Prostate gland (tissue), 2 donors: ENCODE data around the gene UCN2. TPM values are rescaled to one million over a fixed set of nuclear protein-coding genes. Genes with fewer than 3 reads are reported as not detected.

Experiments used
- DNase-seq: peaks from one replicate; pipeline ENCODE4 v3.0.0-alpha.2; 2019; ENCODE audit warnings: low spot score
- H3K27ac ChIP-seq, 2 donors: fragments of 200-600 bp; sonication (generic); 2 replicates each; pipeline ENCODE4 v1.5.1; 2017 to 2019
- H3K27me3 ChIP-seq: fragments of 200-600 bp; sonication (generic); replicated peaks from 2 replicates; pipeline ENCODE4 v1.5.1; 2019; ENCODE audit not compliant: insufficient read depth
- H3K36me3 ChIP-seq, 2 donors: fragments of 200-600 bp; sonication (generic); 1 replicate in 1 of 2; 2 replicates in 1 of 2; pipeline versions ENCODE4 v1.5.1 to v1.8.1; 2017 to 2019
- H3K4me1 ChIP-seq: fragments of 200-600 bp; sonication (generic); replicated peaks from 2 replicates; pipeline ENCODE4 v1.5.1; 2019
- H3K4me3 ChIP-seq, 2 donors: fragments of 200-600 bp; sonication (generic); 2 replicates each; pipeline ENCODE4 v1.5.1; 2017 to 2019
- H3K9me3 ChIP-seq: fragments of 200-600 bp; sonication (generic); 2 replicates; pipeline ENCODE4 v1.5.1; 2017
- POLR2A ChIP-seq: fragments of 450-650 bp; IDR thresholded peaks from one replicate; pipeline ENCODE4 v1.6.1; 2016; ENCODE audit warnings: antibody characterized with exemption, mild to moderate bottlenecking
- POLR2AphosphoS5 ChIP-seq: sonication (generic); formaldehyde crosslinking; IDR thresholded peaks from one replicate; pipeline ENCODE4 v1.6.1; 2017; ENCODE audit warnings: antibody characterized with exemption
- WGBS: methylation state at CpG from one replicate; pipeline ENCODE4 v1.1.5; 2018; 5-methylcytosine and 5-hydroxymethylcytosine counted together
- intact Hi-C: fragments of 100-400 bp; cut with DNase I; formaldehyde crosslinking; loops from one replicate; pipeline ENCODE4 v1.14.2; 2022
- total RNA-seq, 2 donors: library from RNA; depleted of rRNA; stranded (reverse); fragments of >200 nt; gene quantifications; one replicate each; pipeline ENCODE4 v1.1.0, GENCODE V29; 2016
- TF ChIP-seq, protein P1 (sequence below), 4 experiments: fragments of 200-600 bp in 2 of 4; fragments of 450-650 bp in 2 of 4; sonication (generic) in 2 of 4; IDR thresholded peaks; 1 replicate in 3 of 4; 2 replicates in 1 of 4; pipeline ENCODE4 v1.5.1; 2016 to 2019; ENCODE audit warnings: antibody characterized with exemption in 4 of 4, mild to moderate bottlenecking in 2 of 4, moderate library complexity in 2 of 4

UCN2 gene
- total RNA-seq, 2 donors from 2014 or later: 0.85 to 1.6 TPM

DNA sequence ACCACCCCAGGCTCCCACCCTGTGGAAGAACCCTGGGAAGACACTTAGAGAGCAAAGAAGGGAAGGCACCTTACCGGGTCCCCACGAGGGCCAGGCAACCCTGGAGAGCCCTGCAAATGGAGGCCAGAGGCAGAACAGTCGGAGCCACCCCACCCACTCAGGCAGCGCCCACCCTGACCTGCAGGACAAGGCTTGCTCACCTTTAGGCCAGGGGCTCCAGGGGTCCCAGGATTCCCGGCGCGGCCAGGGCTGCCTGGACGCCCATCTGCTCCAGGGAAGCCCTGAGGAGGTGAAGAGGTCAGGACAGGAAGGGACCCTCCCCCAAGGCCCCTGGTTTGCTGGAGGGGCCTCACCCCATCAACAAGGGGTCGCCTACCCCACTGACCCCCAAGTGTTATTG, 21.3 kb upstream of the UCN2 start:
- TF ChIP-seq, protein P1, sequence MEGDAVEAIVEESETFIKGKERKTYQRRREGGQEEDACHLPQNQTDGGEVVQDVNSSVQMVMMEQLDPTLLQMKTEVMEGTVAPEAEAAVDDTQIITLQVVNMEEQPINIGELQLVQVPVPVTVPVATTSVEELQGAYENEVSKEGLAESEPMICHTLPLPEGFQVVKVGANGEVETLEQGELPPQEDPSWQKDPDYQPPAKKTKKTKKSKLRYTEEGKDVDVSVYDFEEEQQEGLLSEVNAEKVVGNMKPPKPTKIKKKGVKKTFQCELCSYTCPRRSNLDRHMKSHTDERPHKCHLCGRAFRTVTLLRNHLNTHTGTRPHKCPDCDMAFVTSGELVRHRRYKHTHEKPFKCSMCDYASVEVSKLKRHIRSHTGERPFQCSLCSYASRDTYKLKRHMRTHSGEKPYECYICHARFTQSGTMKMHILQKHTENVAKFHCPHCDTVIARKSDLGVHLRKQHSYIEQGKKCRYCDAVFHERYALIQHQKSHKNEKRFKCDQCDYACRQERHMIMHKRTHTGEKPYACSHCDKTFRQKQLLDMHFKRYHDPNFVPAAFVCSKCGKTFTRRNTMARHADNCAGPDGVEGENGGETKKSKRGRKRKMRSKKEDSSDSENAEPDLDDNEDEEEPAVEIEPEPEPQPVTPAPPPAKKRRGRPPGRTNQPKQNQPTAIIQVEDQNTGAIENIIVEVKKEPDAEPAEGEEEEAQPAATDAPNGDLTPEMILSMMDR (IDR thresholded peaks at IDR 0.05): no peak
- TF ChIP-seq POLR2A (no peak), POLR2AphosphoS5 (no peak)
- Histone ChIP-seq H3K4me3 (no peak overlapping the region), H3K27ac (no peak overlapping the region), H3K9me3 (no peaks in the 10 kb centered on the region), H3K4me1 (no peaks in the 10 kb centered on the region), H3K27me3 (no peaks in the 10 kb centered on the region), H3K36me3 (no peaks in the 10 kb centered on the region)
- DNase-seq: no peak
- intact Hi-C loops: no loop called here
- 91% methylated on average over 8 of the region's 9 CpGs for WGBS

DNA sequence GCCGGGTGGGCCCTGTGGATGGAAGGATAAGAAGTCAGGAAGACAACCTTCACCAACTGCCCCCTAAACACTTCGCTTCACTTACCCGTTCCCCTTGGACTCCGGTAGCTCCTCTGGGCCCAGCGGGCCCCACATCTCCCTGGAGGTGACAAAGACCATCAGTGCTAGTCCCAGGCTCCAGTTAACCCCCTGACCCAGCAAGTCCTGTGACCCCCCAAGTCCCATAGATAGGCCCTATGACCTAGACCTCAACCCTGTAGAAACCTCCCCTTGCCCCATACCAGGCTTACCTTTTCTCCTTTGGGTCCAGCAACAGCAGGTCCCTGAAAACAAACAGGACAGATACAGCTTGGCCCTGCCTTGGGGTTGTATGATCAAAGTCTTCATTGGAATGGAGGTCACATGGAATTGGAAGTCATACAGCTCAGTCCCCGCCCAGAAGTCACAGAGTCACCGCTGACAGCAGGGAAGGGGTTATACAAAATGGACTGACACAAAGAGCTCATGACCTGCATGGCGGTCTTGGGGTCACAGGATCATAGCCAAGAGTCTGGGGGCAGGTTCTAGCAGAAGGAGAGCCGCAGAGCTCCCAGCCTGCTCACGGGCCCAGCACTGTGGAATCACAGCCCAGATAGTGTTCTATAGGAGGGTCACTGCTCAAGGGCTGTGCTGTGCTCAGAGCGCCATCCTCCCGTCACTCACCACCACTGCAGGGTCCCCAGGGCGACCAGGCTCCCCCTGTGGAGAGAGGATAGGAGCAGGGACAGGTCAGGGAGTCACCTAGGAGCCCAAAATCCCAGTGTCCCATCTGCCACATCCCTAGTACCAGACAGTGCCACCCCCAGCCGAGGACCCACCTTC, 18.3 kb upstream of the UCN2 start:
- Histone ChIP-seq H3K27ac (no peak overlapping the region), H3K27me3 (no peaks in the 10 kb centered on the region), H3K4me3 (no peak overlapping the region), H3K9me3 (no peaks in the 10 kb centered on the region), H3K4me1 (no peaks in the 10 kb centered on the region), H3K36me3 (no peaks in the 10 kb centered on the region)
- TF ChIP-seq POLR2AphosphoS5 (no peak), POLR2A (no peak)
- TF ChIP-seq, protein P1 (IDR thresholded peaks at IDR 0.05): no peak
- intact Hi-C loops: no loop called here
- 94% methylated on average over 13 of the region's 14 CpGs for WGBS
- no peak for DNase-seq

DNA sequence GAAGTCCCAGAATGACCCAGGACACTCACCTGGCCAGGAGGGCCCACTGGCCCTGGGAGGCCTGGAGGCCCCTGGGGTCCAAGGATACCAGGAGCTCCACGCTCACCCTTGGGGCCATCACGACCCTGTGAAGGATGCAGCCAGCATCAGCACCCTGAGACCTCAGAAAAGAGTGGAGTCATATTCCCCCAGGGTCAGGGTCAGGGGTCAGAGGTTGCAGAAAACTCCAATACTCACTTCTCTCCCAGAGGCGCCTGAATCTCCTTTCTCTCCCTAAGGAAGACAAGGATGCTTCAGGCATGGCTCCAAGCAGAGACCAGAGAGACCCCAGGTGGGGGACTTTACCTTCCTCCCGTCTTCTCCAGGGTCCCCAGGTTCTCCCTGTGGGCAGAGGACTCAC, 13.1 kb upstream of the UCN2 start:
- Histone ChIP-seq H3K9me3 (no peaks in the 10 kb centered on the region), H3K36me3 (no peaks in the 10 kb centered on the region), H3K27ac (no peak overlapping the region), H3K27me3 (no peaks in the 10 kb centered on the region), H3K4me1 (no peaks in the 10 kb centered on the region), H3K4me3 (no peak overlapping the region)
- intact Hi-C loops: no loop called here
- WGBS: 96% methylated on average over 4 of the region's 4 CpGs
- TF ChIP-seq, protein P1 (IDR thresholded peaks at IDR 0.05): no peak
- TF ChIP-seq POLR2A (no peak), POLR2AphosphoS5 (no peak)
- no peak for DNase-seq

DNA sequence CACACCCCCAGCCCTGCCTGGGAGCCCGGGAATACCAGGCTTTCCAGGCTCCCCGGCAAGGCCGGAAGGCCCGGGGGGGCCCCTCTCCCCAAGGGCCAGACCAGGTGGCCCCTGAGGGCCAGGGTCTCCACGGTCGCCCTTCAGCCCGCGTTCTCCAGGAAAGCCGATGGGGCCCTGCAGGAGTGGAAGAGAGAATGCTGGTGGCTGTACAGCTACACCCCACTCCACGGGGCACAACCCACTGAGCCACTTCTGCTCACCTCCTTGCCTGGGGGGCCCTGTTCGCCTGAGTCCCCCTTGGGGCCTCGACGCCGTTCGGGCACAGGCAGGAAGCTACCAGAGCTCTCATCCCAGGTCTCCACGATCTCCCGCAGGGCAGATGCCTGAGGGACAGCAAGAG, 11.8 kb upstream of the UCN2 start:
- TF ChIP-seq POLR2A: no peak
- TF ChIP-seq, protein P1 (IDR thresholded peaks at IDR 0.05): no peak
- no peak for TF ChIP-seq POLR2AphosphoS5

More for the DNA sequence above, 11.8 kb upstream of the UCN2 start:
- intact Hi-C loops: no loop called here
- no peaks in the 10 kb centered on the region for H3K36me3 ChIP-seq
- no peak for DNase-seq
- H3K9me3 ChIP-seq: no peaks in the 10 kb centered on the region
- H3K27me3 ChIP-seq: no peaks in the 10 kb centered on the region
- H3K4me1 ChIP-seq: no peaks in the 10 kb centered on the region
- no peak overlapping the region for H3K27ac ChIP-seq
- no peak overlapping the region for H3K4me3 ChIP-seq
- WGBS: 88% methylated on average over 15 of the region's 17 CpGs
